Esophagus squamous epithelium (tissue), 5 donors: ENCODE data around the gene POU3F3. TPM values are rescaled to one million over a fixed set of nuclear protein-coding genes. Genes with fewer than 3 reads are reported as not detected.

Source experiments
- DNase-seq: peaks from one replicate; lab custom pipeline; 2025; lab: John Stamatoyannopoulos, UW
- H3K27ac ChIP-seq, 4 donors: fragments of 200-600 bp; sonication (generic); one replicate each; pipeline ENCODE4 v1.5.1; 2016 to 2019; ENCODE audit warnings: mild to moderate bottlenecking in 1 of 4
- H3K27me3 ChIP-seq, 4 donors: fragments of 200-600 bp; sonication (generic); 1 replicate in 3 of 4; 2 replicates in 1 of 4; pipeline versions ENCODE4 v1.5.1 to v1.6.0; 2017 to 2021; ENCODE audit warnings: antibody characterized with exemption in 1 of 4
- H3K36me3 ChIP-seq, 3 donors: fragments of 200-600 bp; sonication (generic); one replicate each; pipeline ENCODE4 v1.5.1; 2016 to 2019
- H3K4me1 ChIP-seq, 3 donors: fragments of 200-600 bp; sonication (generic); one replicate each; pipeline ENCODE4 v1.5.1; 2017 to 2019
- H3K4me3 ChIP-seq, 4 donors: fragments of 200-600 bp; sonication (generic); 1 replicate in 3 of 4; 2 replicates in 1 of 4; pipeline ENCODE4 v1.5.1; 2016 to 2019; ENCODE audit warnings: mild to moderate bottlenecking in 2 of 4, moderate library complexity in 1 of 4
- H3K9me3 ChIP-seq, 3 donors: fragments of 200-600 bp; sonication (generic); one replicate each; pipeline ENCODE4 v1.5.1; 2016 to 2019
- CTCF ChIP-seq, 6 experiments: fragments of 450-650 bp in 4 of 6; fragments of 200-600 bp in 2 of 6; sonication (generic) in 2 of 6; IDR thresholded peaks; one replicate each; pipeline ENCODE4 v1.5.1; 2016 to 2019; ENCODE audit warnings: antibody characterized with exemption in 6 of 6, mild to moderate bottlenecking in 4 of 6, moderate library complexity in 4 of 6
- POLR2A ChIP-seq, 4 donors: fragments of 450-650 bp; IDR thresholded peaks; one replicate each; pipeline ENCODE4 v1.6.1; 2017; ENCODE audit warnings: antibody characterized with exemption in 4 of 4, mild to moderate bottlenecking in 4 of 4, moderate library complexity in 3 of 4
- WGBS, 2 donors: methylation state at CpG; one replicate each; pipeline ENCODE4 v1.1.5; 2018; 5-methylcytosine and 5-hydroxymethylcytosine counted together
- intact Hi-C: fragments of 100-400 bp; cut with DNase I; formaldehyde crosslinking; loops from one replicate; pipeline ENCODE4 v1.15.0; 2022
- total RNA-seq, 4 donors: library from RNA; depleted of rRNA; stranded (reverse); fragments of >200 nt; gene quantifications; one replicate each; pipeline ENCODE4 v1.1.0, GENCODE V29; 2016
- donor health status: DM: yes; HTN: yes; CAD: no.

The POU3F3 gene
- total RNA-seq, 4 donors from 2014 or later: 0.09 TPM; not detected in 3

GRCh38 chr2:104858006-104858978 lies 4.4 kb downstream of the POU3F3 start:
- TF ChIP-seq CTCF (IDR thresholded peaks at IDR 0.05) (no peak), POLR2A (IDR thresholded peaks at IDR 0.05) (no peak)
- Histone ChIP-seq H3K36me3 (no peaks in the 10 kb centered on the region), H3K4me3 (no peak overlapping the region), H3K27ac (no peak overlapping the region), H3K9me3 (no peaks in the 10 kb centered on the region), H3K27me3 (peaks cover 35 to 99% (median 50%) of the 10 kb centered on the region in 4 donors), H3K4me1 (peaks cover 11 to 51% (median 18%) of the 10 kb centered on the region in 3 donors)
- no peak for DNase-seq
- intact Hi-C loops: no loop called here
- WGBS, 2 donors: 20% methylated on average over 18 of the region's 18 CpGs

- WGBS, 2 donors: 12 to 18% methylated on average over 5 of the region's 5 CpGs
- H3K27ac ChIP-seq: no peak overlapping the region
- H3K9me3 ChIP-seq: no peaks in the 10 kb centered on the region
- no peaks in the 10 kb centered on the region for H3K36me3 ChIP-seq
- TF ChIP-seq CTCF (IDR thresholded peaks at IDR 0.05): no peak
- TF ChIP-seq POLR2A (IDR thresholded peaks at IDR 0.05): no peak
- intact Hi-C loops: no loop called here
- peaks cover 7 to 51% (median 11%) of the 10 kb centered on the region in 3 donors for H3K4me1 ChIP-seq
- no peak for DNase-seq
- no peak overlapping the region for H3K4me3 ChIP-seq
- H3K27me3 ChIP-seq: peaks cover 26 to 99% (median 51%) of the 10 kb centered on the region in 4 donors
Observed at GRCh38 chr2:104859291-104859765, 5.4 kb downstream of the POU3F3 start.

GRCh38 chr2:104859766-104860450 lies 6.0 kb downstream of the POU3F3 start:
- Histone ChIP-seq H3K4me1 (peaks cover 7 to 45% (median 11%) of the 10 kb centered on the region in 3 donors), H3K27me3 (peaks cover 26 to 99% (median 49%) of the 10 kb centered on the region in 4 donors), H3K27ac (no peak overlapping the region), H3K36me3 (no peaks in the 10 kb centered on the region), H3K9me3 (no peaks in the 10 kb centered on the region), H3K4me3 (no peak overlapping the region)
- intact Hi-C loops: no loop called here
- WGBS, 2 donors: 25 to 38% methylated on average over 1 of the region's 1 CpG
- DNase-seq: no peak
- no peak for TF ChIP-seq CTCF (IDR thresholded peaks at IDR 0.05)
- TF ChIP-seq POLR2A (IDR thresholded peaks at IDR 0.05): no peak

- H3K27ac ChIP-seq: no peak overlapping the region
- no peak overlapping the region for H3K4me3 ChIP-seq
- no peak for TF ChIP-seq CTCF (IDR thresholded peaks at IDR 0.05)
- TF ChIP-seq POLR2A (IDR thresholded peaks at IDR 0.05): no peak
- H3K9me3 ChIP-seq: no peaks in the 10 kb centered on the region
- peaks cover 7 to 44% (median 11%) of the 10 kb centered on the region in 3 donors for H3K4me1 ChIP-seq
- no peaks in the 10 kb centered on the region for H3K36me3 ChIP-seq
- intact Hi-C loops: no loop called here
- 45 to 49% methylated on average over 4 of the region's 4 CpGs for WGBS, 2 donors
- H3K27me3 ChIP-seq: peaks cover 28 to 100% (median 50%) of the 10 kb centered on the region in 4 donors
- no peak for DNase-seq
Observed at GRCh38 chr2:104860451-104860790, 6.5 kb downstream of the POU3F3 start.
